Measurements from ENCODE around the gene ARHGDIG.

DNA sequence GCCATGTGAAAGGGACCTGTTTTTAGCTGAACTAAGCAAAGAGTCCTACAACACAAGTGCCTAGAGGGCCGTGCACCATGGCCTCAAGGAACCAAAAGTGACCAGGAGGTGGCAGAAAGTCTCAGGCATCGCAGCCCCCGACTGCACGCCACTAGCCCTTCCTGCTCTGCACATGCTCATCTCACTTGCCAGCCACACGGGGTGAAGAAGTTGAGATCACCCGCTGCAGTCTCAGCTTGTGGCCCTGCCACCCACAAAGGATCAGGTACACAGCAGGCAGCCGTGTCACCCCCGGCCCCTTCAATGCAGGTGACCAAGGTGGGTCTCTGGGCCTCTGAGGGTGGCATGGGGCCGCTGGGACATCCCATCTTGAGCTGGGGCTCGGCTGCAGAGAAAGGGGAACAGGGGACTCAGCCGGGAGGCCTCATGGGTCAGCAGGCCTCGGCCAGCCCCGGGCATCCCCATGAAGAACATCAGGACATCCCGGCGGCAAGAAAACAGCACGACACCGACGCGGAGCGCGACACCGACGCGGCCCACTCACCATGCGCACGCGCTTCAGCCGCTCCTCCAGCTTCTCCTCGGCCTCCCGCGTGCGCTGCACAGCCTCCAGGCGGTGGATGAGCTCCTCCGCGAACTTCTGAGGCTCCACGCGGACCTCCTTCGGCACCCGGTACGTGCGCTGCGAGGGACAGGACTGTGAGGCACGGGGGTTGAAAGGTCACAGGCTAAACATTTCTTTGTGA, 23.5 kb downstream of the ARHGDIG start:
- TF ChIP-seq EZH2 (IDR thresholded peaks at IDR 0.05; ENCODE audit: borderline replicate concordance, low read depth, low read length, severe bottlenecking): no peak
- TF ChIP-seq, protein P1, sequence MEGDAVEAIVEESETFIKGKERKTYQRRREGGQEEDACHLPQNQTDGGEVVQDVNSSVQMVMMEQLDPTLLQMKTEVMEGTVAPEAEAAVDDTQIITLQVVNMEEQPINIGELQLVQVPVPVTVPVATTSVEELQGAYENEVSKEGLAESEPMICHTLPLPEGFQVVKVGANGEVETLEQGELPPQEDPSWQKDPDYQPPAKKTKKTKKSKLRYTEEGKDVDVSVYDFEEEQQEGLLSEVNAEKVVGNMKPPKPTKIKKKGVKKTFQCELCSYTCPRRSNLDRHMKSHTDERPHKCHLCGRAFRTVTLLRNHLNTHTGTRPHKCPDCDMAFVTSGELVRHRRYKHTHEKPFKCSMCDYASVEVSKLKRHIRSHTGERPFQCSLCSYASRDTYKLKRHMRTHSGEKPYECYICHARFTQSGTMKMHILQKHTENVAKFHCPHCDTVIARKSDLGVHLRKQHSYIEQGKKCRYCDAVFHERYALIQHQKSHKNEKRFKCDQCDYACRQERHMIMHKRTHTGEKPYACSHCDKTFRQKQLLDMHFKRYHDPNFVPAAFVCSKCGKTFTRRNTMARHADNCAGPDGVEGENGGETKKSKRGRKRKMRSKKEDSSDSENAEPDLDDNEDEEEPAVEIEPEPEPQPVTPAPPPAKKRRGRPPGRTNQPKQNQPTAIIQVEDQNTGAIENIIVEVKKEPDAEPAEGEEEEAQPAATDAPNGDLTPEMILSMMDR (IDR thresholded peaks at IDR 0.05; ENCODE audit: borderline replicate concordance, extremely low read depth, low read length, poor library complexity, severe bottlenecking): no peak

Data from DND-41 (cell line).